ENCODE measurements around the gene MNT. TPM values are rescaled to one million over a fixed set of nuclear protein-coding genes. Genes with fewer than 3 reads are reported as not detected.

Gene MNT
- total and polyA plus RNA-seq, 2 experiments from 2014 or later = 5.7 to 6.4 TPM

GRCh38 chr17:2377659-2378058 is 23.2 kb downstream of the MNT start:
- DNase-seq (ENCODE audit: low spot score) = no peak
- Mint-ChIP-seq H3K4me1 (peaks cover 4% of the 10 kb centered on the region; the same call in 1 of the 3 replicates), H3K36me3 (ENCODE audit: low read depth) (peaks cover 31% of the 10 kb centered on the region), H3K4me3 (no peak overlapping the region), H3K27ac (peak overlapping the region; percentile 18; the same call in 1 of the 2 replicates), H3K9me3 (no peaks in the 10 kb centered on the region), H3K27me3 (ENCODE audit: insufficient read depth, low read depth, poor library complexity) (peaks cover 16% of the 10 kb centered on the region)
- Histone ChIP-seq H3K36me3 (ENCODE audit: insufficient read depth) (no peaks in the 10 kb centered on the region), H4K20me1 (replicated peaks; ENCODE audit: insufficient read depth) (no peaks in the 10 kb centered on the region; the same call in 1 of the 2 replicates), H3K27ac (ENCODE audit: low read depth) (no peak overlapping the region), H2AFZ (no peak overlapping the region), H3K4me2 (no peak overlapping the region), H3K9me2 (ENCODE audit: insufficient read depth) (no peaks in the 10 kb centered on the region), H3K4me1 (ENCODE audit: insufficient read depth) (no peaks in the 10 kb centered on the region), H3K79me2 (replicated peaks; ENCODE audit: insufficient read depth) (no peaks in the 10 kb centered on the region), H3K27me3 (ENCODE audit: insufficient read depth) (no peaks in the 10 kb centered on the region), H3F3A (replicated peaks; ENCODE audit: low read depth) (no peaks in the 10 kb centered on the region), H3K4me3 (no peak overlapping the region)
- TF ChIP-seq JUNB (IDR thresholded peaks at IDR 0.05; ENCODE audit: unreplicated experiment) (no peak), NANOG (IDR thresholded peaks at IDR 0.05; ENCODE audit: borderline replicate concordance) (no peak), ZNF331 (CRISPR knock-in tag; IDR thresholded peaks at IDR 0.05; ENCODE audit: low read depth) (no peak), ZNF114 (CRISPR knock-in tag; IDR thresholded peaks at IDR 0.05) (no peak)
- ATAC-seq = no peak

DNA sequence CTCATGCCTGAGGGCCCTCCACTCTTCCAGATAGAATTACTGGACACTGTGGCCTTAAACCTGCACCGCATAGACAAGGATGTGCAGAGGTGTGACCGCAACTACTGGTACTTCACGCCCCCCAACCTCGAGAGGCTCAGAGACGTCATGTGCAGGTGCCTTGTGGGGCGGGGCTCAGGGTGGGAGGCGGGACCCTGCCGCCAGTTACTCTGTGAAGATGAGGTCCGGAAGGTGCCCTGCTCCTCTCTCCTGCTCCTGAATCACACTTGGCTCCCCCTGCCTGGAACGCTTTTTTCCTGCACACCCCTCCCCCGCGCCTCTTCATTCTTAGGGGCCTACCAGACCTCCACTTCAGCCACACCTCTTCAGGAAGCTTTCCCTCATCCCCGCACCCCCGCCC is 24.8 kb downstream of the MNT start:
- Histone ChIP-seq H4K20me1 (replicated peaks; ENCODE audit: insufficient read depth) (no peaks in the 10 kb centered on the region; the same call in 1 of the 2 replicates), H3F3A (replicated peaks; ENCODE audit: low read depth) (no peaks in the 10 kb centered on the region), H3K27ac (ENCODE audit: low read depth) (no peak overlapping the region; the same call in 1 of the 2 replicates), H3K79me2 (replicated peaks; ENCODE audit: insufficient read depth) (no peaks in the 10 kb centered on the region), H3K9me2 (ENCODE audit: insufficient read depth) (no peaks in the 10 kb centered on the region), H3K4me1 (ENCODE audit: insufficient read depth) (no peaks in the 10 kb centered on the region), H2AFZ (no peak overlapping the region), H3K4me3 (no peak overlapping the region), H3K36me3 (ENCODE audit: insufficient read depth) (no peaks in the 10 kb centered on the region), H3K27me3 (ENCODE audit: insufficient read depth) (no peaks in the 10 kb centered on the region), H3K4me2 (no peak overlapping the region)
- Mint-ChIP-seq H3K36me3 (ENCODE audit: low read depth) (peaks cover 34% of the 10 kb centered on the region), H3K4me3 (no peak overlapping the region), H3K4me1 (peaks cover 4% of the 10 kb centered on the region; the same call in 2 of the 3 replicates), H3K27ac (no peak overlapping the region), H3K9me3 (no peaks in the 10 kb centered on the region), H3K27me3 (ENCODE audit: insufficient read depth, low read depth, poor library complexity) (peaks cover 13% of the 10 kb centered on the region)
- peak; percentile 18; the same call in 2 of the 3 replicates for ATAC-seq
- peak; percentile 46 for DNase-seq (ENCODE audit: low spot score)
- no peak for TF ChIP-seq ZNF331 (CRISPR knock-in tag; IDR thresholded peaks at IDR 0.05; ENCODE audit: low read depth)
- TF ChIP-seq, protein P1, sequence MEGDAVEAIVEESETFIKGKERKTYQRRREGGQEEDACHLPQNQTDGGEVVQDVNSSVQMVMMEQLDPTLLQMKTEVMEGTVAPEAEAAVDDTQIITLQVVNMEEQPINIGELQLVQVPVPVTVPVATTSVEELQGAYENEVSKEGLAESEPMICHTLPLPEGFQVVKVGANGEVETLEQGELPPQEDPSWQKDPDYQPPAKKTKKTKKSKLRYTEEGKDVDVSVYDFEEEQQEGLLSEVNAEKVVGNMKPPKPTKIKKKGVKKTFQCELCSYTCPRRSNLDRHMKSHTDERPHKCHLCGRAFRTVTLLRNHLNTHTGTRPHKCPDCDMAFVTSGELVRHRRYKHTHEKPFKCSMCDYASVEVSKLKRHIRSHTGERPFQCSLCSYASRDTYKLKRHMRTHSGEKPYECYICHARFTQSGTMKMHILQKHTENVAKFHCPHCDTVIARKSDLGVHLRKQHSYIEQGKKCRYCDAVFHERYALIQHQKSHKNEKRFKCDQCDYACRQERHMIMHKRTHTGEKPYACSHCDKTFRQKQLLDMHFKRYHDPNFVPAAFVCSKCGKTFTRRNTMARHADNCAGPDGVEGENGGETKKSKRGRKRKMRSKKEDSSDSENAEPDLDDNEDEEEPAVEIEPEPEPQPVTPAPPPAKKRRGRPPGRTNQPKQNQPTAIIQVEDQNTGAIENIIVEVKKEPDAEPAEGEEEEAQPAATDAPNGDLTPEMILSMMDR (conservative IDR thresholded peaks at IDR 0.05; ENCODE audit: low read depth in 2 of 2) = no peak
- TF ChIP-seq, protein P2, sequence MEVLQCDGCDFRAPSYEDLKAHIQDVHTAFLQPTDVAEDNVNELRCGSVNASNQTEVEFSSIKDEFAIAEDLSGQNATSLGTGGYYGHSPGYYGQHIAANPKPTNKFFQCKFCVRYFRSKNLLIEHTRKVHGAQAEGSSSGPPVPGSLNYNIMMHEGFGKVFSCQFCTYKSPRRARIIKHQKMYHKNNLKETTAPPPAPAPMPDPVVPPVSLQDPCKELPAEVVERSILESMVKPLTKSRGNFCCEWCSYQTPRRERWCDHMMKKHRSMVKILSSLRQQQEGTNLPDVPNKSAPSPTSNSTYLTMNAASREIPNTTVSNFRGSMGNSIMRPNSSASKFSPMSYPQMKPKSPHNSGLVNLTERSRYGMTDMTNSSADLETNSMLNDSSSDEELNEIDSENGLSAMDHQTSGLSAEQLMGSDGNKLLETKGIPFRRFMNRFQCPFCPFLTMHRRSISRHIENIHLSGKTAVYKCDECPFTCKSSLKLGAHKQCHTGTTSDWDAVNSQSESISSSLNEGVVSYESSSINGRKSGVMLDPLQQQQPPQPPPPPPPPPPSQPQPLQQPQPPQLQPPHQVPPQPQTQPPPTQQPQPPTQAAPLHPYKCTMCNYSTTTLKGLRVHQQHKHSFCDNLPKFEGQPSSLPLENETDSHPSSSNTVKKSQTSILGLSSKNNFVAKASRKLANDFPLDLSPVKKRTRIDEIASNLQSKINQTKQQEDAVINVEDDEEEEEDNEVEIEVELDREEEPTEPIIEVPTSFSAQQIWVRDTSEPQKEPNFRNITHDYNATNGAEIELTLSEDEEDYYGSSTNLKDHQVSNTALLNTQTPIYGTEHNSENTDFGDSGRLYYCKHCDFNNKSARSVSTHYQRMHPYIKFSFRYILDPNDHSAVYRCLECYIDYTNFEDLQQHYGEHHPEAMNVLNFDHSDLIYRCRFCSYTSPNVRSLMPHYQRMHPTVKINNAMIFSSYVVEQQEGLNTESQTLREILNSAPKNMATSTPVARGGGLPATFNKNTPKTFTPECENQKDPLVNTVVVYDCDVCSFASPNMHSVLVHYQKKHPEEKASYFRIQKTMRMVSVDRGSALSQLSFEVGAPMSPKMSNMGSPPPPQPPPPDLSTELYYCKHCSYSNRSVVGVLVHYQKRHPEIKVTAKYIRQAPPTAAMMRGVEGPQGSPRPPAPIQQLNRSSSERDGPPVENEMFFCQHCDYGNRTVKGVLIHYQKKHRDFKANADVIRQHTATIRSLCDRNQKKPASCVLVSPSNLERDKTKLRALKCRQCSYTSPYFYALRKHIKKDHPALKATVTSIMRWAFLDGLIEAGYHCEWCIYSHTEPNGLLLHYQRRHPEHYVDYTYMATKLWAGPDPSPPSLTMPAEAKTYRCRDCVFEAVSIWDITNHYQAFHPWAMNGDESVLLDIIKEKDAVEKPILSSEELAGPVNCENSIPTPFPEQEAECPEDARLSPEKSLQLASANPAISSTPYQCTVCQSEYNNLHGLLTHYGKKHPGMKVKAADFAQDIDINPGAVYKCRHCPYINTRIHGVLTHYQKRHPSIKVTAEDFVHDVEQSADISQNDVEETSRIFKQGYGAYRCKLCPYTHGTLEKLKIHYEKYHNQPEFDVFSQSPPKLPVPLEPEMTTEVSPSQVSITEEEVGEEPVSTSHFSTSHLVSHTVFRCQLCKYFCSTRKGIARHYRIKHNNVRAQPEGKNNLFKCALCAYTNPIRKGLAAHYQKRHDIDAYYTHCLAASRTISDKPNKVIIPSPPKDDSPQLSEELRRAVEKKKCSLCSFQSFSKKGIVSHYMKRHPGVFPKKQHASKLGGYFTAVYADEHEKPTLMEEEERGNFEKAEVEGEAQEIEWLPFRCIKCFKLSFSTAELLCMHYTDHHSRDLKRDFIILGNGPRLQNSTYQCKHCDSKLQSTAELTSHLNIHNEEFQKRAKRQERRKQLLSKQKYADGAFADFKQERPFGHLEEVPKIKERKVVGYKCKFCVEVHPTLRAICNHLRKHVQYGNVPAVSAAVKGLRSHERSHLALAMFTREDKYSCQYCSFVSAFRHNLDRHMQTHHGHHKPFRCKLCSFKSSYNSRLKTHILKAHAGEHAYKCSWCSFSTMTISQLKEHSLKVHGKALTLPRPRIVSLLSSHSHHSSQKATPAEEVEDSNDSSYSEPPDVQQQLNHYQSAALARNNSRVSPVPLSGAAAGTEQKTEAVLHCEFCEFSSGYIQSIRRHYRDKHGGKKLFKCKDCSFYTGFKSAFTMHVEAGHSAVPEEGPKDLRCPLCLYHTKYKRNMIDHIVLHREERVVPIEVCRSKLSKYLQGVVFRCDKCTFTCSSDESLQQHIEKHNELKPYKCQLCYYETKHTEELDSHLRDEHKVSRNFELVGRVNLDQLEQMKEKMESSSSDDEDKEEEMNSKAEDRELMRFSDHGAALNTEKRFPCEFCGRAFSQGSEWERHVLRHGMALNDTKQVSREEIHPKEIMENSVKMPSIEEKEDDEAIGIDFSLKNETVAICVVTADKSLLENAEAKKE (CRISPR knock-in tag; IDR thresholded peaks at IDR 0.05) = no peak
- no peak for TF ChIP-seq ETS1 (IDR thresholded peaks at IDR 0.05)
- no peak for TF ChIP-seq EZH2 (IDR thresholded peaks at IDR 0.05; ENCODE audit: low read depth, unreplicated experiment)
- TF ChIP-seq EZH2phosphoT487 (IDR thresholded peaks at IDR 0.05; ENCODE audit: unreplicated experiment) = no peak
- TF ChIP-seq JUNB (IDR thresholded peaks at IDR 0.05; ENCODE audit: unreplicated experiment) = no peak
- no peak for TF ChIP-seq ZNF114 (CRISPR knock-in tag; IDR thresholded peaks at IDR 0.05)
